Neural progenitor cell (in vitro differentiated cells): Measurements from ENCODE around the gene AK4.

Experiments
- EZH2 ChIP-seq: fragments of 200-600 bp; sonication (generic); IDR thresholded peaks from 2 replicates; pipeline ENCODE4 v1.6.1; 2017; ENCODE audit warnings: antibody characterized with exemption, mild to moderate bottlenecking, moderate library complexity
- EZH2phosphoT487 ChIP-seq: fragments of 200-600 bp; sonication (generic); IDR thresholded peaks from 2 replicates; pipeline ENCODE4 v1.6.1; 2017; ENCODE audit warnings: antibody characterized with exemption
- TF ChIP-seq, protein P1 (sequence below): fragments of 200-600 bp; sonication (generic); IDR thresholded peaks from 2 replicates; pipeline ENCODE4 v1.5.1; 2017; ENCODE audit warnings: antibody characterized with exemption, mild to moderate bottlenecking

DNA sequence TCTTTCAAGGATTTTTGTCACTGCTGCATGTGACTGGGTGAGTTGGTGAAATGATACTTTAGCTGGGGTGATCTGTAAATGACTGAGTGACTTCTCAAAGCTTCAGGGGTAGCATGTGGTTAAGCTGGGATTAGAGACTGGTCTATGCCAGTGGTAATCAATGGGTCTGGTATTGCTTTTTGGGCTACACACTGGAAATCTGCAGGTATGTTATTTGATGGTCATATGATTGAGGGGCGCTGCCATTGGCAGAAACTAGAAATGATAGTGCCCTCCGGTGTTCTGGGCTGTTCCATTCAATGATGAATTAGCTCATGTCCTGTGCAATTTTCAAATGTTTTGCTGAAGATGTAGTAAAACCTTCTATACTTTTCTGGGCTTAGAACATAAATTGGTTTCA, 121.6 kb downstream of the AK4 start:
- TF ChIP-seq, protein P1, sequence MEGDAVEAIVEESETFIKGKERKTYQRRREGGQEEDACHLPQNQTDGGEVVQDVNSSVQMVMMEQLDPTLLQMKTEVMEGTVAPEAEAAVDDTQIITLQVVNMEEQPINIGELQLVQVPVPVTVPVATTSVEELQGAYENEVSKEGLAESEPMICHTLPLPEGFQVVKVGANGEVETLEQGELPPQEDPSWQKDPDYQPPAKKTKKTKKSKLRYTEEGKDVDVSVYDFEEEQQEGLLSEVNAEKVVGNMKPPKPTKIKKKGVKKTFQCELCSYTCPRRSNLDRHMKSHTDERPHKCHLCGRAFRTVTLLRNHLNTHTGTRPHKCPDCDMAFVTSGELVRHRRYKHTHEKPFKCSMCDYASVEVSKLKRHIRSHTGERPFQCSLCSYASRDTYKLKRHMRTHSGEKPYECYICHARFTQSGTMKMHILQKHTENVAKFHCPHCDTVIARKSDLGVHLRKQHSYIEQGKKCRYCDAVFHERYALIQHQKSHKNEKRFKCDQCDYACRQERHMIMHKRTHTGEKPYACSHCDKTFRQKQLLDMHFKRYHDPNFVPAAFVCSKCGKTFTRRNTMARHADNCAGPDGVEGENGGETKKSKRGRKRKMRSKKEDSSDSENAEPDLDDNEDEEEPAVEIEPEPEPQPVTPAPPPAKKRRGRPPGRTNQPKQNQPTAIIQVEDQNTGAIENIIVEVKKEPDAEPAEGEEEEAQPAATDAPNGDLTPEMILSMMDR: no peak
- no peak for TF ChIP-seq EZH2
- TF ChIP-seq EZH2phosphoT487: no peak
